Measurements from ENCODE around the gene LIPI.

DNA sequence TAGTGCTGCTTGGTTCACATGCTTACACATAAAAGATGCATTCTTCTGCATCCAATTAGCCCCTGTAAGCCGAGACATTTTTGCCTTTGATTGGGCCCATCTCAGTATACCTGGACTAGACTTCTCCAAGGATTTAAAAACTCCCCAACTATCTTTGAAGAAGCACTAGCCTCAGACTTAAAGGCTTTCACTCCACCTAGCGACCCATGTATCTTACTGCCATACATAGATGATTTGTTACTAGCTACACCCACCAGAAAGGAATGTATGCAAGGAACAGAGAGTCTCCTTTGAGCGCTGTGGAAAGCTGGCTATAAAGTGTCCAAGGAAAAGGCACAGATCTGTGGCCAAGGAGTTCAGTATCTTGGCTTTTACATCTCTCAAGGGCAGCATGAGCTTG lies 91.7 kb downstream of the LIPI start:
- TF ChIP-seq, protein P1, sequence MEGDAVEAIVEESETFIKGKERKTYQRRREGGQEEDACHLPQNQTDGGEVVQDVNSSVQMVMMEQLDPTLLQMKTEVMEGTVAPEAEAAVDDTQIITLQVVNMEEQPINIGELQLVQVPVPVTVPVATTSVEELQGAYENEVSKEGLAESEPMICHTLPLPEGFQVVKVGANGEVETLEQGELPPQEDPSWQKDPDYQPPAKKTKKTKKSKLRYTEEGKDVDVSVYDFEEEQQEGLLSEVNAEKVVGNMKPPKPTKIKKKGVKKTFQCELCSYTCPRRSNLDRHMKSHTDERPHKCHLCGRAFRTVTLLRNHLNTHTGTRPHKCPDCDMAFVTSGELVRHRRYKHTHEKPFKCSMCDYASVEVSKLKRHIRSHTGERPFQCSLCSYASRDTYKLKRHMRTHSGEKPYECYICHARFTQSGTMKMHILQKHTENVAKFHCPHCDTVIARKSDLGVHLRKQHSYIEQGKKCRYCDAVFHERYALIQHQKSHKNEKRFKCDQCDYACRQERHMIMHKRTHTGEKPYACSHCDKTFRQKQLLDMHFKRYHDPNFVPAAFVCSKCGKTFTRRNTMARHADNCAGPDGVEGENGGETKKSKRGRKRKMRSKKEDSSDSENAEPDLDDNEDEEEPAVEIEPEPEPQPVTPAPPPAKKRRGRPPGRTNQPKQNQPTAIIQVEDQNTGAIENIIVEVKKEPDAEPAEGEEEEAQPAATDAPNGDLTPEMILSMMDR (conservative IDR thresholded peaks at IDR 0.05 in 1 of 2, IDR thresholded peaks at IDR 0.05 in 1 of 2; ENCODE audit: low read depth in 1 of 2, low read length in 2 of 2) = no peak
- TF ChIP-seq EZH2 (IDR thresholded peaks at IDR 0.05; ENCODE audit: low read length, missing control alignments) = no peak

Measured in fibroblast of lung (primary cell).